Lower lobe of right lung (tissue), 2 donors: ENCODE results near the gene AXDND1. TPM values are rescaled to one million over a fixed set of nuclear protein-coding genes. Genes with fewer than 3 reads are reported as not detected.

Experiments used
- ATAC-seq, 2 donors: fragments of 200-7000 bp; cut with Tn5 transposase; one replicate each; pipeline ENCODE4 v1.9.1; 2020 to 2022; ENCODE audit warnings: mild to moderate bottlenecking in 2 of 2, moderate library complexity in 2 of 2
- DNase-seq: peaks from one replicate; pipeline ENCODE4 v3.0.0-alpha.2; 2020
- H3K27ac ChIP-seq: fragments of 200-600 bp; one replicate; pipeline ENCODE4 v1.8.0; 2022
- H3K27me3 ChIP-seq: fragments of 200-600 bp; one replicate; pipeline ENCODE4 v1.8.0; 2022; ENCODE audit warnings: low read depth
- H3K36me3 ChIP-seq: fragments of 200-600 bp; one replicate; pipeline ENCODE4 v1.8.0; 2022; ENCODE audit warnings: mild to moderate bottlenecking
- H3K4me1 ChIP-seq: fragments of 200-600 bp; one replicate; pipeline ENCODE4 v1.8.0; 2022
- H3K4me3 ChIP-seq: fragments of 200-600 bp; one replicate; pipeline ENCODE4 v1.8.0; 2022; ENCODE audit warnings: mild to moderate bottlenecking
- H3K9me3 ChIP-seq: fragments of 200-600 bp; one replicate; pipeline ENCODE4 v1.8.0; 2022
- CTCF ChIP-seq: fragments of 200-600 bp; IDR thresholded peaks from one replicate; pipeline ENCODE4 v1.8.0; 2022; ENCODE audit warnings: antibody characterized with exemption, mild to moderate bottlenecking
- intact Hi-C: fragments of 100-400 bp; cut with DNase I; formaldehyde crosslinking; loops from one replicate; pipeline ENCODE4 v1.11.0; 2022
- long read RNA-seq: library from polyadenylated mRNA; unstranded; transcript quantifications from one replicate; pipeline ENCODE4 v2.0.0, GENCODE V29; 2021
- total RNA-seq: library from RNA; stranded (reverse); fragmentation: NEBNext Ultra II Directional; extraction: Animal tissue kit (Norgen Biotek cat#: 25700); gene quantifications from one replicate; pipeline ENCODE4 v1.2.1, GENCODE V29; 2021
- donor health status: DM: no; HTN: yes; CAD: no; lungs with severe emphysema.

AXDND1 gene
- 0.59 TPM for total RNA-seq
- long read RNA-seq, partial matches to known transcripts, result 0 of 1 reads
- long read RNA-seq, other reads (novel, unspliced or antisense), result 1 of 1 reads

- H3K36me3 ChIP-seq, result no peaks in the 10 kb centered on the region
- H3K27me3 ChIP-seq, result no peaks in the 10 kb centered on the region
- peak within 1 kb of the TSS; percentile 93 for H3K27ac ChIP-seq
- peak; percentile 26 for TF ChIP-seq CTCF
- DNase-seq (peak; percentile 94), ATAC-seq (peak; percentile 97 to 99)
- H3K4me1 ChIP-seq, result peaks cover 5% of the 10 kb centered on the region
- no peaks in the 10 kb centered on the region for H3K9me3 ChIP-seq
- intact Hi-C loops, result no loop called here
- peak within 1 kb of the TSS; percentile 77 for H3K4me3 ChIP-seq
These were observed at the start of gene AXDND1 for GRCh38 chr1:179365342-179366092. Gene AXDND1 (plus strand): TSS chr1:179365971. CDS start chr1:179366510, 539 bp downstream.

DNA sequence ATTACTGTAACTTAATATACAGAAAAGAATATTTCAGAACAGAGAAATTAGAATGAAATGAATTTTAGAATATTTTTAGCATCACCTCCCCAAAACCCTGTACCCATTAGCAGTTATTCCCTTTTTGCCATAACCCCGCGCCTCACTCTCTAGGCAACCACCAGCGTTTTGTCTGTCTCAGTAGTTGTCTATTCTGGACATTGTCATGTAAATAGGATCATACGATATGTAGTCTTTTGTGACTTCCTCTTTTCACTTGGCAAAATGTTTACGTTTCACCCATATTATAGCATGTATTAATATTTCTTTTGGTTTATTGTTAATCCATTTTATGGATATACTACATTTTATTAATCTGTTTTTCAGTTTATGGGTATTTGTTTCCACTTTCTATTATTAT, 47.3 kb upstream of the AXDND1 start:
- no peak overlapping the region for H3K4me3 ChIP-seq
- H3K4me1 ChIP-seq, result no peaks in the 10 kb centered on the region
- TF ChIP-seq CTCF, result no peak
- H3K9me3 ChIP-seq, result no peaks in the 10 kb centered on the region
- H3K36me3 ChIP-seq, result peaks cover 5% of the 10 kb centered on the region
- intact Hi-C loops, result no loop called here
- ATAC-seq, result no peak
- no peak overlapping the region for H3K27ac ChIP-seq
- DNase-seq, result no peak
- no peaks in the 10 kb centered on the region for H3K27me3 ChIP-seq

GRCh38 chr1:179321533-179322216, 44.1 kb upstream of the AXDND1 start:
- H3K27ac ChIP-seq, result no peak overlapping the region
- intact Hi-C loops, result no loop called here
- no peak overlapping the region for H3K4me3 ChIP-seq
- no peaks in the 10 kb centered on the region for H3K27me3 ChIP-seq
- ATAC-seq (no peak), DNase-seq (no peak)
- peaks cover 5% of the 10 kb centered on the region for H3K36me3 ChIP-seq
- no peak for TF ChIP-seq CTCF
- peaks cover 3% of the 10 kb centered on the region for H3K4me1 ChIP-seq
- H3K9me3 ChIP-seq, result no peaks in the 10 kb centered on the region

GRCh38 chr1:179322557-179322956, 43.2 kb upstream of the AXDND1 start:
- peaks cover 6% of the 10 kb centered on the region for H3K36me3 ChIP-seq
- DNase-seq (no peak), ATAC-seq (no peak)
- H3K27ac ChIP-seq, result no peak overlapping the region
- H3K9me3 ChIP-seq, result no peaks in the 10 kb centered on the region
- peaks cover 9% of the 10 kb centered on the region for H3K4me1 ChIP-seq
- H3K27me3 ChIP-seq, result no peaks in the 10 kb centered on the region
- intact Hi-C loops, result no loop called here
- no peak for TF ChIP-seq CTCF
- no peak overlapping the region for H3K4me3 ChIP-seq

DNA sequence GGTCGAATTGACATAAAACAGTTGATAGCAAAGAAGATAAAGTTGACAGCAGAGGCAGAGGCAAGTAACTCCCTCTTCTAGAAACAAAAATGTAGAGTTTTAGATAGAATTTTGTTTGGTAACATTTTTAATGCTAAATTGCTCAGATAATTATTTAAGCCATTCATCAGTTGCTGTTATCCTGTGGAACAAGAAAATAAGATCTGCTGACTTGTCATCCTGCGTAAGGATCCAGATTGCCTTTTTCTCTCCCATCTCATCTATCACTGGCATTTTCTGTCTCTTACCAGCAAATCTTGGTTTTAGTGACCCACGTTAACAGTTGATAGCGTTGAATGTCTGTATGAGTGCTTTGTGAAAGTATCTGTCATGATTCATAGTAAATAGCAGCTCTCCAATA, 42.3 kb upstream of the AXDND1 start:
- H3K27me3 ChIP-seq, result no peaks in the 10 kb centered on the region
- TF ChIP-seq CTCF, result no peak
- H3K4me1 ChIP-seq, result peaks cover 18% of the 10 kb centered on the region
- H3K4me3 ChIP-seq, result no peak overlapping the region
- no peaks in the 10 kb centered on the region for H3K9me3 ChIP-seq
- ATAC-seq, result no peak
- intact Hi-C loops, result no loop called here
- no peak for DNase-seq
- H3K36me3 ChIP-seq, result peaks cover 6% of the 10 kb centered on the region
- no peak overlapping the region for H3K27ac ChIP-seq
